Mesendoderm (in vitro differentiated cells): ENCODE measurements around the gene SMARCA1.

Experiments used
- DNase-seq: peaks from one replicate; pipeline ENCODE4 v3.0.0; 2013
- H2AK5ac ChIP-seq: 2 replicates; pipeline ENCODE4 v1.6.1; 2013; ENCODE audit warnings: low read length, inconsistent platforms
- H2BK120ac ChIP-seq: 2 replicates; pipeline ENCODE4 v1.6.1; 2013; ENCODE audit warnings: low read depth, mild to moderate bottlenecking, low read length, moderate library complexity, mixed read lengths
- H2BK15ac ChIP-seq: replicated peaks from 2 replicates; pipeline ENCODE4 v1.6.1; 2013; ENCODE audit warnings: low read depth, mild to moderate bottlenecking, moderate library complexity
- H2BK5ac ChIP-seq: 2 replicates; pipeline ENCODE4 v1.6.1; 2013; ENCODE audit warnings: low read length, inconsistent platforms
- H3K18ac ChIP-seq: 2 replicates; pipeline ENCODE4 v1.6.1; 2013; ENCODE audit warnings: mild to moderate bottlenecking, low read length, mixed read lengths
- H3K23ac ChIP-seq: one replicate; pipeline ENCODE4 v1.6.1; 2013; ENCODE audit warnings: low read length
- H3K27ac ChIP-seq: 2 replicates; pipeline ENCODE4 v1.5.1; 2013; ENCODE audit warnings: low read depth, mild to moderate bottlenecking, inconsistent platforms, low read length, moderate library complexity
- H3K27me3 ChIP-seq: 2 replicates; pipeline ENCODE4 v1.6.1; 2013; ENCODE audit warnings: low read length, control low read depth, mild to moderate bottlenecking, inconsistent platforms; ENCODE audit not compliant: insufficient read depth, poor library complexity
- H3K36me3 ChIP-seq: 2 replicates; pipeline ENCODE4 v1.6.1; 2013; ENCODE audit warnings: low read length, inconsistent platforms; ENCODE audit not compliant: control insufficient read depth, insufficient read depth
- H3K4ac ChIP-seq: one replicate; pipeline ENCODE4 v1.6.1; 2013; ENCODE audit warnings: low read depth, mild to moderate bottlenecking, low read length, moderate library complexity
- H3K4me1 ChIP-seq: 2 replicates; pipeline ENCODE4 v1.6.1; 2013; ENCODE audit warnings: low read depth, low read length, inconsistent platforms; ENCODE audit not compliant: control insufficient read depth
- H3K4me2 ChIP-seq: 2 replicates; pipeline ENCODE4 v1.6.1; 2013; ENCODE audit warnings: low read length
- H3K4me3 ChIP-seq: 2 replicates; pipeline ENCODE4 v1.5.1; 2013; ENCODE audit warnings: mild to moderate bottlenecking, low read length
- H3K56ac ChIP-seq: one replicate; pipeline ENCODE4 v1.6.1; 2013; ENCODE audit warnings: low read length
- H3K79me1 ChIP-seq: 2 replicates; pipeline ENCODE4 v1.6.1; 2013; ENCODE audit warnings: low read length, inconsistent platforms
- H3K79me2 ChIP-seq: 2 replicates; pipeline ENCODE4 v1.6.1; 2013; ENCODE audit warnings: mild to moderate bottlenecking, low read length; ENCODE audit not compliant: control insufficient read depth, insufficient read depth
- H3K9ac ChIP-seq: 2 replicates; pipeline ENCODE4 v1.6.1; 2013; ENCODE audit warnings: low read length, inconsistent platforms
- H4K5ac ChIP-seq: one replicate; pipeline ENCODE4 v1.6.1; 2013; ENCODE audit warnings: low read length
- H4K8ac ChIP-seq: one replicate; pipeline ENCODE4 v1.6.1; 2013; ENCODE audit warnings: low read depth, mild to moderate bottlenecking, control low read depth, low read length, moderate library complexity
- WGBS: extraction: QIAGEN DNeasy Blood & Tissue Kit; methylation state at CpG from one replicate; pipeline ENCODE4 v1.1.7; 2013; ENCODE audit warnings: low lambda C conversion rate, missing lambda C conversion rate; ENCODE audit not compliant: insufficient coverage; ENCODE audit errors: extremely low coverage; 5-methylcytosine and 5-hydroxymethylcytosine counted together

SMARCA1 gene

GRCh38 chrX:129478516-129478915 is 44.8 kb downstream of the SMARCA1 start:
- no peak for DNase-seq
- no CpG with 5 or more reads among the region's 4 CpGs for WGBS
- no peak overlapping the region for H2AK5ac ChIP-seq

GRCh38 chrX:129472116-129472515 is 51.2 kb downstream of the SMARCA1 start:
- H2AK5ac ChIP-seq, result no peak overlapping the region
- no peak overlapping the region for H3K4ac ChIP-seq
- no peak overlapping the region for H3K56ac ChIP-seq
- H3K27me3 ChIP-seq, result no peaks in the 10 kb centered on the region
- no peaks in the 10 kb centered on the region for H3K36me3 ChIP-seq
- H3K79me2 ChIP-seq, result no peaks in the 10 kb centered on the region
- no peak overlapping the region for H2BK15ac ChIP-seq
- no peaks in the 10 kb centered on the region for H3K4me1 ChIP-seq
- H3K4me3 ChIP-seq, result no peak overlapping the region
- H3K27ac ChIP-seq, result no peak overlapping the region
- no peak overlapping the region for H3K9ac ChIP-seq
- H3K4me2 ChIP-seq, result no peak overlapping the region
- no peaks in the 10 kb centered on the region for H3K79me1 ChIP-seq
- H2BK5ac ChIP-seq, result no peak overlapping the region
- H4K5ac ChIP-seq, result no peak overlapping the region
- no peak overlapping the region for H2BK120ac ChIP-seq
- H4K8ac ChIP-seq, result no peak overlapping the region
- H3K18ac ChIP-seq, result no peak overlapping the region
- DNase-seq, result no peak
- WGBS, result no CpG with 5 or more reads among the region's 1 CpG
- no peak overlapping the region for H3K23ac ChIP-seq

More at GRCh38 chrX:129478516-129478915, 44.8 kb downstream of the SMARCA1 start:
- H3K23ac ChIP-seq, result no peak overlapping the region
- H3K4me3 ChIP-seq, result no peak overlapping the region
- H3K27ac ChIP-seq, result no peak overlapping the region
- no peaks in the 10 kb centered on the region for H3K4me1 ChIP-seq
- no peak overlapping the region for H2BK5ac ChIP-seq
- no peak overlapping the region for H4K8ac ChIP-seq
- H3K79me1 ChIP-seq, result no peaks in the 10 kb centered on the region
- no peak overlapping the region for H3K4me2 ChIP-seq
- no peak overlapping the region for H3K4ac ChIP-seq
- no peak overlapping the region for H3K18ac ChIP-seq
- H2BK15ac ChIP-seq, result no peak overlapping the region
- H4K5ac ChIP-seq, result no peak overlapping the region
- no peaks in the 10 kb centered on the region for H3K27me3 ChIP-seq
- H3K79me2 ChIP-seq, result no peaks in the 10 kb centered on the region
- H2BK120ac ChIP-seq, result no peak overlapping the region
- H3K36me3 ChIP-seq, result no peaks in the 10 kb centered on the region
- no peak overlapping the region for H3K56ac ChIP-seq
- no peak overlapping the region for H3K9ac ChIP-seq

GRCh38 chrX:129462707-129463106 is 60.6 kb downstream of the SMARCA1 start:
- Histone ChIP-seq H4K5ac (no peak overlapping the region), H3K9ac (no peak overlapping the region), H2BK120ac (no peak overlapping the region), H3K4me1 (no peaks in the 10 kb centered on the region), H3K23ac (no peak overlapping the region), H3K4me2 (no peak overlapping the region), H3K27me3 (no peaks in the 10 kb centered on the region), H3K79me2 (no peaks in the 10 kb centered on the region), H3K56ac (no peak overlapping the region), H3K27ac (no peak overlapping the region), H2BK5ac (no peak overlapping the region), H3K36me3 (peaks cover 3% of the 10 kb centered on the region), H3K4me3 (no peak overlapping the region), H2BK15ac (no peak overlapping the region), H4K8ac (no peak overlapping the region), H3K4ac (no peak overlapping the region), H3K18ac (no peak overlapping the region), H3K79me1 (no peaks in the 10 kb centered on the region), H2AK5ac (no peak overlapping the region)
- DNase-seq, result no peak
- no CpG with 5 or more reads among the region's 3 CpGs for WGBS

- no peak overlapping the region for H3K56ac ChIP-seq
- no peak overlapping the region for H4K5ac ChIP-seq
- no peak overlapping the region for H3K4me3 ChIP-seq
- H3K4ac ChIP-seq, result no peak overlapping the region
- no peak overlapping the region for H4K8ac ChIP-seq
- no peak overlapping the region for H3K27ac ChIP-seq
- H3K36me3 ChIP-seq, result peaks cover 3% of the 10 kb centered on the region
- no peaks in the 10 kb centered on the region for H3K27me3 ChIP-seq
- no peak overlapping the region for H2BK15ac ChIP-seq
- WGBS, result no CpG with 5 or more reads among the region's 3 CpGs
- no peaks in the 10 kb centered on the region for H3K79me1 ChIP-seq
- no peak overlapping the region for H3K4me2 ChIP-seq
- no peak overlapping the region for H2BK120ac ChIP-seq
- H3K18ac ChIP-seq, result no peak overlapping the region
- no peak overlapping the region for H3K9ac ChIP-seq
- no peak overlapping the region for H2BK5ac ChIP-seq
- H3K79me2 ChIP-seq, result no peaks in the 10 kb centered on the region
- no peak for DNase-seq
- no peak overlapping the region for H3K23ac ChIP-seq
- H2AK5ac ChIP-seq, result no peak overlapping the region
- no peaks in the 10 kb centered on the region for H3K4me1 ChIP-seq
Measured at GRCh38 chrX:129461801-129462456, 61.4 kb downstream of the SMARCA1 start.

- Histone ChIP-seq H3K79me2 (no peaks in the 10 kb centered on the region), H2BK5ac (no peak overlapping the region), H3K36me3 (no peaks in the 10 kb centered on the region), H3K9ac (no peak overlapping the region), H4K5ac (no peak overlapping the region), H2AK5ac (no peak overlapping the region), H3K27ac (no peak overlapping the region), H3K56ac (no peak overlapping the region), H2BK15ac (no peak overlapping the region), H3K18ac (no peak overlapping the region), H3K4me2 (no peak overlapping the region), H3K79me1 (no peaks in the 10 kb centered on the region), H3K4me3 (no peak overlapping the region), H3K27me3 (no peaks in the 10 kb centered on the region), H2BK120ac (no peak overlapping the region), H4K8ac (no peak overlapping the region), H3K4me1 (no peaks in the 10 kb centered on the region), H3K23ac (no peak overlapping the region), H3K4ac (no peak overlapping the region)
- WGBS, result no CpG with 5 or more reads among the region's 6 CpGs
- no peak for DNase-seq
Measured at GRCh38 chrX:129452523-129452922, 70.8 kb downstream of the SMARCA1 start.

GRCh38 chrX:129450123-129450522 is 73.2 kb downstream of the SMARCA1 start:
- H3K27me3 ChIP-seq, result no peaks in the 10 kb centered on the region
- DNase-seq, result no peak
- H2AK5ac ChIP-seq, result no peak overlapping the region
- no peak overlapping the region for H3K27ac ChIP-seq
- no CpG with 5 or more reads among the region's 4 CpGs for WGBS
- H3K4me1 ChIP-seq, result no peaks in the 10 kb centered on the region
- no peak overlapping the region for H3K56ac ChIP-seq
- no peak overlapping the region for H2BK5ac ChIP-seq
- H4K5ac ChIP-seq, result no peak overlapping the region
- H3K79me1 ChIP-seq, result no peaks in the 10 kb centered on the region
- H3K79me2 ChIP-seq, result no peaks in the 10 kb centered on the region
- H3K4me2 ChIP-seq, result no peak overlapping the region
- no peak overlapping the region for H3K4me3 ChIP-seq
- H3K4ac ChIP-seq, result no peak overlapping the region
- H3K23ac ChIP-seq, result no peak overlapping the region
- H3K9ac ChIP-seq, result no peak overlapping the region
- H2BK15ac ChIP-seq, result no peak overlapping the region
- no peak overlapping the region for H4K8ac ChIP-seq
- H2BK120ac ChIP-seq, result no peak overlapping the region
- no peaks in the 10 kb centered on the region for H3K36me3 ChIP-seq
- H3K18ac ChIP-seq, result no peak overlapping the region
